HepG2 (cell line): ENCODE data around the gene UMOD. TPM values are rescaled to one million over a fixed set of nuclear protein-coding genes. Genes with fewer than 3 reads are reported as not detected.

Experiments
- ATAC-seq: fragments of 200-7000 bp; cut with Tn5 transposase; 3 replicates; pipeline ENCODE4 v1.9.1; 2020; ENCODE audit warnings: mild to moderate bottlenecking, moderate library complexity
- BruUV-seq: library from RNA; stranded (reverse); fragments of 400-500 nt; replicated peaks from 2 replicates; lab custom pipeline; 2021; lab: Mats Ljungman, UMichigan
- CTCF ChIA-PET: fragments of 300-600 bp; formaldehyde crosslinking; extraction: SDS; loops from one replicate; lab custom pipeline; 2021; ENCODE audit warnings: low total read pairs, inconsistent platforms, low intra/inter-chr PET ratio; lab: Yijun Ruan, JAX
- POLR2A ChIA-PET: fragments of 350-600 bp; sonication (Branson Sonifier 250); formaldehyde crosslinking; loops from one replicate; lab custom pipeline; 2020; ENCODE audit warnings: antibody characterized with exemption, inconsistent platforms; lab: Yijun Ruan, JAX
- DNase-seq: peaks from one replicate; pipeline ENCODE4 v3.0.0-alpha.2; 2015; ENCODE audit warnings: low spot score
- FAIRE-seq: peaks from 3 replicates; lab custom pipeline; 2011; peaks lifted over from hg19 to GRCh38; lab: Jason Lieb, UNC
- H2AFZ ChIP-seq: one replicate; pipeline ENCODE4 v1.6.1; 2011; ENCODE audit warnings: low read length, inconsistent platforms
- H3K27ac ChIP-seq: fragments of 300-600 bp; 3 replicates; pipeline ENCODE4 v1.8.0; 2011; ENCODE audit warnings: mixed run types, mild to moderate bottlenecking, mixed read lengths, low read length, inconsistent platforms; ENCODE audit not compliant: insufficient read depth; ENCODE audit errors: extremely low read length
- H3K27me3 ChIP-seq, 2 experiments: fragments of 200-600 bp in 1 of 2; 2 replicates in 1 of 2; 3 replicates in 1 of 2; pipeline versions ENCODE4 v1.6.0 to v1.8.0; 2011; ENCODE audit warnings: low read length in 2 of 2, mild to moderate bottlenecking in 2 of 2, moderate library complexity in 2 of 2, inconsistent platforms in 1 of 2; ENCODE audit not compliant: insufficient read depth in 2 of 2, control insufficient read depth in 1 of 2
- H3K36me3 ChIP-seq, 2 experiments: fragments of 200-600 bp in 1 of 2; replicated peaks in 1 of 2; 2 replicates in 1 of 2; 3 replicates in 1 of 2; pipeline versions ENCODE4 v1.5.1 to v1.8.0; 2011; ENCODE audit warnings: low read length in 2 of 2, inconsistent platforms in 1 of 2; ENCODE audit not compliant: insufficient read depth in 2 of 2, control insufficient read depth in 1 of 2
- H3K4me1 ChIP-seq: 2 replicates; pipeline ENCODE4 v1.5.1; 2012; ENCODE audit warnings: low read length, inconsistent platforms; ENCODE audit not compliant: insufficient read depth
- H3K4me2 ChIP-seq: 2 replicates; pipeline ENCODE4 v1.6.0; 2011; ENCODE audit warnings: low read depth, low read length, inconsistent platforms
- H3K4me3 ChIP-seq, 3 experiments: fragments of 200-600 bp in 1 of 3; sonication (generic), shearing (Covaris generic) in 1 of 3; replicated peaks in 1 of 3; 2 replicates each; pipeline ENCODE4 v1.5.1; 2011 to 2016; ENCODE audit warnings: low read length in 3 of 3, inconsistent platforms in 2 of 3, low read depth in 2 of 3, mild to moderate bottlenecking in 2 of 3, control low read depth in 1 of 3, mixed read lengths in 1 of 3; ENCODE audit not compliant: insufficient read depth in 1 of 3
- H3K79me2 ChIP-seq: one replicate; pipeline ENCODE4 v1.6.1; 2011; ENCODE audit warnings: low read length, inconsistent platforms; ENCODE audit not compliant: insufficient read depth
- H3K9ac ChIP-seq: 2 replicates; pipeline ENCODE4 v1.6.0; 2011; ENCODE audit warnings: mild to moderate bottlenecking, low read depth, low read length, inconsistent platforms; ENCODE audit not compliant: insufficient read depth
- H3K9me3 ChIP-seq: 2 replicates; pipeline ENCODE4 v1.5.1; 2012; ENCODE audit warnings: mild to moderate bottlenecking, low read length
- H4K20me1 ChIP-seq: 2 replicates; pipeline ENCODE4 v1.6.0; 2011; ENCODE audit warnings: inconsistent platforms, mild to moderate bottlenecking, low read length, moderate library complexity; ENCODE audit not compliant: insufficient read depth
- BCLAF1 ChIP-seq: fragments of 450-650 bp; IDR thresholded peaks from 2 replicates; pipeline ENCODE4 v1.6.1; 2017; ENCODE audit warnings: mild to moderate bottlenecking
- CREB1 ChIP-seq, 2 experiments: fragments of 450-650 bp in 1 of 2; IDR thresholded peaks; 2 replicates each; pipeline ENCODE4 v1.6.1; 2016 to 2017; ENCODE audit warnings: control low read depth in 1 of 2, mild to moderate bottlenecking in 1 of 2, missing compliant biosample characterization in 1 of 2, missing genetic modification characterization in 1 of 2
- FOXP4 ChIP-seq: sonication (generic); formaldehyde crosslinking; IDR thresholded peaks from 2 replicates; pipeline ENCODE4 v1.4.0; 2020; ENCODE audit warnings: missing genetic modification reagents
- MIER2 ChIP-seq: IDR thresholded peaks from 2 replicates; pipeline ENCODE4 v1.6.1; 2016; ENCODE audit warnings: missing biosample characterization, missing genetic modification reagents
- NR2F6 ChIP-seq, 2 experiments: IDR thresholded peaks; 2 replicates each; pipeline ENCODE4 v1.6.1; 2016; ENCODE audit warnings: antibody characterized with exemption in 1 of 2, mild to moderate bottlenecking in 1 of 2
- PCBP1 ChIP-seq: fragments of 200-400 bp; formaldehyde crosslinking; IDR thresholded peaks from 2 replicates; pipeline ENCODE4 v1.6.1; 2017; ENCODE audit warnings: mild to moderate bottlenecking, low read depth, low read length, borderline replicate concordance
- RFX1 ChIP-seq: fragments of 450-650 bp; IDR thresholded peaks from 2 replicates; pipeline ENCODE4 v1.6.1; 2017
- ZMYM4 ChIP-seq: sonication (generic); formaldehyde crosslinking; IDR thresholded peaks from 2 replicates; pipeline ENCODE4 v1.8.1; 2023; ENCODE audit warnings: mild to moderate bottlenecking, missing genetic modification reagents
- ZNF12 ChIP-seq: sonication (generic); formaldehyde crosslinking; IDR thresholded peaks from 2 replicates; pipeline ENCODE4 v1.5.0; 2020; ENCODE audit warnings: missing genetic modification reagents
- ZNF484 ChIP-seq: sonication (generic); formaldehyde crosslinking; IDR thresholded peaks from 2 replicates; pipeline ENCODE4 v1.5.1; 2020; ENCODE audit warnings: mild to moderate bottlenecking, low read depth, missing genetic modification reagents, borderline replicate concordance
- WGBS: methylation state at CpG from one replicate; pipeline ENCODE4 v1.1.6; 2017; ENCODE audit warnings: low lambda C conversion rate; 5-methylcytosine and 5-hydroxymethylcytosine counted together
- in situ Hi-C: cut with HindIII; loops from 2 replicates; pipeline ENCODE4 v1.10.0; 2017; ENCODE audit warnings: low pct_unique_long_range_greater_than_20kb; ENCODE audit not compliant: extremely low pct_ligation_motif_present
- intact Hi-C: fragments of 100-400 bp; cut with micrococcal nuclease; formaldehyde crosslinking; loops from one replicate; pipeline ENCODE4 v1.10.0; 2022; ENCODE audit not compliant: unreplicated experiment
- polyA plus RNA-seq, 8 experiments: library from polyadenylated mRNA; depleted of rRNA in 3 of 8; stranded (reverse) in 7 of 8; unstranded in 1 of 8; fragments of >200 nt; fragmentation: Illumina TruSeq in 4 of 8; extraction: Trizol in 4 of 8; gene quantifications; 2 replicates each; pipeline versions ENCODE4 v1.2.1 to v1.2.3, GENCODE V29; 2011 to 2016; ENCODE audit warnings: low read depth in 4 of 8, missing spikeins in 1 of 8, mixed read lengths in 1 of 8; ENCODE audit not compliant: insufficient read depth in 1 of 8
- total RNA-seq, 5 experiments: library from RNA; depleted of rRNA; stranded (reverse); fragments of >200 nt; fragmentation: Illumina TruSeq; extraction: Trizol; gene quantifications; 2 replicates each; pipeline ENCODE4 v1.2.3, GENCODE V29; 2016; ENCODE audit warnings: low read depth in 1 of 5

Gene UMOD
- total and polyA plus RNA-seq, 2 of the 13 experiments (the other 11 are each of a cell fraction or from before 2014, with no cell fraction given): not detected

GRCh38 chr16:20291208-20292206 is 61.0 kb downstream of the UMOD start:
- no peaks in the 10 kb centered on the region for H3K4me1 ChIP-seq
- no peak overlapping the region for H3K4me3 ChIP-seq
- TF ChIP-seq CREB1 (IDR thresholded peaks at IDR 0.05): no peak
- no peak for TF ChIP-seq CREB1 (CRISPR knock-in tag; IDR thresholded peaks at IDR 0.05)
- TF ChIP-seq RFX1: peak; percentile 38; the same call in 1 of the 2 replicates
- in situ Hi-C loops (no loop called here), intact Hi-C loops (no loop called here)
- H3K36me3 ChIP-seq: no peaks in the 10 kb centered on the region
- no TSS peak for BruUV-seq
- 7% methylated on average over 16 of the region's 16 CpGs for WGBS
- CTCF ChIA-PET: no interaction called here
- no peaks in the 10 kb centered on the region for H4K20me1 ChIP-seq
- no peak overlapping the region for H2AFZ ChIP-seq
- no peak overlapping the region for H3K9ac ChIP-seq
- ATAC-seq (no peak), DNase-seq (no peak), FAIRE-seq (no peak)
- POLR2A ChIA-PET: no interaction called here
- no peak overlapping the region for H3K4me2 ChIP-seq
- peaks cover 2 to 54% of the 10 kb centered on the region in 2 experiments; a peak in 3 of 5 replicates for H3K27me3 ChIP-seq
- no peak overlapping the region for H3K27ac ChIP-seq
- no peaks in the 10 kb centered on the region for H3K9me3 ChIP-seq
- H3K79me2 ChIP-seq: no peaks in the 10 kb centered on the region

- no peak for TF ChIP-seq FOXP4
- no peak for TF ChIP-seq ZNF12 (CRISPR knock-in tag)
- TF ChIP-seq ZNF484 (CRISPR knock-in tag): no peak
- TF ChIP-seq PCBP1: no peak
- no peak for TF ChIP-seq ZMYM4 (CRISPR knock-in tag)
- no peak for TF ChIP-seq NR2F6 (IDR thresholded peaks at IDR 0.05)
- TF ChIP-seq NR2F6 (CRISPR knock-in tag; IDR thresholded peaks at IDR 0.05): no peak
- TF ChIP-seq MIER2 (CRISPR knock-in tag): no peak
- no peak for TF ChIP-seq BCLAF1
- intact Hi-C loops: no loop called here
- Histone ChIP-seq H3K27me3 (peaks cover 2 to 49% of the 10 kb centered on the region in 2 experiments; a peak in 3 of 5 replicates), H3K79me2 (no peaks in the 10 kb centered on the region), H3K9me3 (no peaks in the 10 kb centered on the region), H2AFZ (no peak overlapping the region), H3K4me2 (no peak overlapping the region), H3K9ac (no peak overlapping the region), H3K27ac (no peak overlapping the region), H4K20me1 (no peaks in the 10 kb centered on the region), H3K4me3 (no peak overlapping the region), H3K36me3 (no peaks in the 10 kb centered on the region), H3K4me1 (no peaks in the 10 kb centered on the region)
- no TSS peak for BruUV-seq
- 0% methylated on average over 3 of the region's 3 CpGs for whole genome bisulfite sequencing
- FAIRE-seq: no peak
- POLR2A ChIA-PET: no interaction called here
- no peak for ATAC-seq
- in situ Hi-C loops: no loop called here
- CTCF ChIA-PET: no interaction called here
- DNase-seq: no peak
These were observed 62.9 kb downstream of the UMOD start for GRCh38 chr16:20289571-20289970.
